Dermis blood vessel endothelial cell (primary cell): ENCODE measurements around the gene IGSF23. TPM values are rescaled to one million over a fixed set of nuclear protein-coding genes. Genes with fewer than 3 reads are reported as not detected.
A peak's percentile ranks its signal among the peaks of the same experiment; 100 is the strongest.

Experiments used
- DNase-seq: peaks from one replicate; pipeline ENCODE4 v3.0.0; 2010
- total RNA-seq: library from RNA; depleted of rRNA; stranded (reverse); fragments of >200 nt; gene quantifications from 2 replicates; pipeline ENCODE4 v1.2.3, GENCODE V29; 2014

IGSF23 gene, protein sequence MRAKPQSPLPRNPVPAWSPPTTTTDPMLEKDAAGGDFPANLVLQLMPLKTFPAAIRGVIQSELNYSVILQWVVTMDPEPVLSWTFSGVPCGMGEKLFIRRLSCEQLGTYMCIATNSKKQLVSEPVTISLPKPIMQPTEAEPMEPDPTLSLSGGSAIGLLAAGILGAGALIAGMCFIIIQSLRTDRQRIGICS
- not detected in 2 replicates for total RNA-seq

DNA sequence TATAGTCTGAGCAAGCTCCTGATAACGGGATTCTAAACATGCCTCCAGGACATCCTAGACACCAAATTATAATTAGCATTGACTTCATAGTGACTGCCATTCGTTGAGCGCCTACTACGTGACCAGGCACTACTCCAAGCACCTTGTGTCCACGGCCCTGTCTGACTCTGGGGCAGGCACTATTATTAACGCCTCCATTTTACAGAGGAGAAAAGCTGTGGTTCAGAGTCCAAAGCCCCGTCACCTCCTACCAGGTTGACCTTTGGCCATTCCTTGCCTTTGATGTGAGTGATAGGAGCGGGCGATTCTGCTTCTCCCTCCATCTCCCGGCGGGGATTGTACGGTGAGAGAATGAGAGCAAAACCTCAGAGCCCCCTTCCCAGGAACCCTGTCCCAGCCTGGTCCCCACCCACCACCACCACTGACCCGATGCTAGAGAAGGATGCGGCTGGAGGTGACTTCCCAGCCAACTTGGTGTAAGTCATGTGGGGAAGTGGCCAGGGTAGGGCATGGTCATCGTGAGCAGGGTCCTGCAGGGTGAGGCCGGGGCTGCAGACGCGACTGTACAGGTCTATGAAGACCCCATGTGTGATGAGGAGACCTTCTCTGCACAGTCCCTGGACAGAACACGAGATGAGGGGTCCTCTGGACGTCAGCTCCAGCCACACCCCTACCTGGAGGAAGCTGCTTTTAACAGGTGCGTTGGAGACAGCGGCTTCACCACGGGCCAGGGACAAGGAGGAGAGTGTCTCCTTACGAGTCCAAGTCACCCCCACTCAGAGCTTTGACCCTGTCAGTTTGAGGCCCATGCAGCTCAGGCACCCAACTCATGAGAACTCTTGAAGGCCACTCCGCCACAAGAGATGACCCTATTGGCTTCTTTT, at the start of gene IGSF23:
Gene IGSF23 (plus strand): TSS at position 269 of the 884 bp plus-strand sequence. CDS start 83 bp downstream, at position 352.
- no peak for DNase-seq

DNA sequence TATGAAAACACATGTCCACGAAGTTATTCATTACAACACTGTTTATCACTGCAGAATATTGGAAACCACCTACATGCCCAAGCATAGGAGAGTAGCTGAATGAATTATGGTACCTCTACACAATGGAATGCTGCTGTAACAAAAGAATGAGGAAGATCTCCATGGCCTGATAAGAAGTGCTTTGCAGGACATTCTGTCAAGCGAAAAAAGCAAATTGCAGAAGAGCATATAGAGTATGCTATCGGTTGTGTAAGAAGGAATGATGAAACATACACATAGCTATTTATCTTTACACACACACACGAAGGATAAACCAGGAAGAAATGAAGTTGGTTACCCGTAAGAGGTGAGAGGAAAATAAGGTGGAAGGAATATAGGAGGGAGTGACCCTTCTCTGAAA, 46.4 kb upstream of the IGSF23 start:
- DNase-seq, result no peak

DNA sequence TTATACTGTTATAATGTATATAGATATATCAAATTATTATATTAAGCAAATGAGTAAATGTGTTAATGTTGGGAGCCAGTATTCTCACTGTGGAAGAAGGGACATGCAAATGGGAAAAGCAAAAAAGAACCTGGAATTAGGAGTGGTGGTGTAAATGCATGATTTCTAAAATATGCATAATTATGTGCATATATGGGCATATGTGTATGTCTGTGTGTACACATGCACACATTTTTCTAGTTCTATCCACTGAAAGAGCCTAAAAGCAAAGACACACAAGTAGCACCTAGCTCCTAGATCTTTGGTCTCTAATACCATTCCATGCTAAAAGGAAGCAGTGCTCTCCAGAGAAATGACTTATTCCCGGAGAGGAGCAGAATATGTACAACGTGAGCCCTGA, 45.6 kb upstream of the IGSF23 start:
- no peak for DNase-seq

DNA sequence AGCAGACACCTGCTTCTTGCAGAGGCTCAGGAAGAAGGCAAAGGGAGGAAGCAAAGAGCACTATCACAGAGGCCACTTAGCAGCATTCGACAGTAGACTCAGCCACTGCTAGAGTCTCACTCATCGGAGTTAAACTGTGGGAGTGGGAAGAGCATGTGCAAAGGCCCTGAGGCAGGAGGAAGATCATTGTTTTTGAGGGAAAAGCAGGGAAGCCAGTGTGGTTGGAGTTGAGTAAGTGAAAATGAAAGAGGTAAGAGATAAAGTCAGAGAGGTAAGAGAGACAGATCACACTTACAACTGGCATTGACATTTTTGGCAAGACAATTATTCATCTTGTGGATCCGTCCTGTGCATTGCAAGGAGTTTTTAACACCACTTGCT, 42.8 kb upstream of the IGSF23 start:
- no peak for DNase-seq

DNA sequence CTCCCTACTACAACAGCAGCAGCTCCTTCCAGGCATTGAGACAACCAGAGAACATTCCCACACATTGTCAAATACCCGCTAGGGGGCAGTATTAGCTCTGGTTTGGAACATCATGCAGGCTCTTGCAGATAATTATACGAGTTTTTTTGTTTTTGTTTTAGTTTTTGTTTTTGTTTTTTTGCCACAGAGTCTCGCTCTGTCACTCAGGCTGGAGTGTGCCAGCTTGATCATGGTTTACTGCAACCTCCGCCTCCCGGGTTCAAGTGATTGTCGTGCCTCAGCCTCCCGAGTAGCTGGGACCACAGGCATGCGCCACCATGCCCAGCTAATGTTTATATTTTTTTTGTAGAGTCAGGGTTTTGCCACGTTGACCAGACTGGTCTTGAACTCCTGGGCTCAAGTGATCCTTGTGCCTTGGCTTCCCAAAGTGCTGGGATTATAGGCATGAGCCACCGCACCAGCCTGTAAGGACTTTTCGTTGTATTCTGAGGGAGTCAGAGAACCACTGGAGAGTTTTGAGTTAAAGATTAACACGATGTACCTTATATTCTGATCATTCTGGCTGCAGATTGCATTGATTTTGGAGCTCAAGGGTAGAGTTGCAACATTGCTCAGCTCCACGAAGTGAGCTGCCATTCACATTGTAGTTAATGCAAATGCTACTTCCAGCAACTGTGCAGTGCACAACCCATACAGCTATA, 42.2 kb upstream of the IGSF23 start:
- peak; percentile 91 for DNase-seq

DNA sequence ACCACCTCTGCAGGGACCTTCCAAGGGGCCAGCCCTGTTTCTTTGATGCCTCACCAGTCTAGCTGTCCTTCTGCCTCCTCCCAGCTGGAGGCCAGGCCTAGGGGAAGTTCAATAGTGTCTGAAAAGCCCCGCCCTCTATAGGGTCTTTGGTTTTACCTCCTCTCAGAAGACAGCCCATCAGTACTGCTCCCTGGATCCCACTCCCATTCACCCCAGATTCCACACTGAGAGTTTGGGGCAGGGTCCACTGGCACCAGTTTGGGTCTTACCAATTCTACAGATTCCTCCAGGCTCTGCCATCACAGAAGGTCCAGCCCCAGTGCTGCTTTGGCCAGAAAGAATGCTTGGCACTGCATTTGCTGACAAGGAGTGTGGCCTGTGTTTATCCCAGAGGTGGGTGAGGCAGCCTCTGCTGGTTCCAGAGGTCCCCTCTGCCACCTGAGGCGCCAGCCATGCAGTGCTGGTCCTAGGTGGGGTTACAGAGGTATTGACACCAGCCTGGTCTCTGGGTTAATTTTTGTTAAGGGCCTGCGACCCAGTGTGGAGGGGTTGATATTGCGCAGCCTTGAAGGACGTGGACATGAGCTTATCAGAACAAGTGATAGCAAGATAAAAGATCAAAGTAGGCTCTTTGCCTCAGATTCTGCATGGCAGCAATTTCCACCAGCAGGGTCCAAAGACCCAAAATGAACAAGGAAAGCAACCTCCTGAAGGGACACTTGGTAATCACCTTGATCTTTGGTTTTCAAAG, 41.4 kb upstream of the IGSF23 start:
- DNase-seq, result no peak

DNA sequence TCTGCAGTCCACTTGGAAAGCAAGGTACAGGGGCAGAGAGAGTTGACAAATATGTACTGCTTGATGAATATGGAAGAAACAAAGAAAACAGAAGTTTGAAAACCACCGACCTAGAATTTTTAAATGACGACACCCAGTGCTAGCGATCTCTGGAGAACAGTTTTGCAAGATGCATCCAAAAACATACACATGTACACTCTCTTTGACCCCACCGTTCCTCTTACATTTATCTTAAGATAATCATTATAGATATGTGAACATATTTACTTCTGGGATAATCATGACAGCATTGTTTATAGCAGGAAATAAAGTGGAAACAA, 40.8 kb upstream of the IGSF23 start:
- no peak for DNase-seq

DNA sequence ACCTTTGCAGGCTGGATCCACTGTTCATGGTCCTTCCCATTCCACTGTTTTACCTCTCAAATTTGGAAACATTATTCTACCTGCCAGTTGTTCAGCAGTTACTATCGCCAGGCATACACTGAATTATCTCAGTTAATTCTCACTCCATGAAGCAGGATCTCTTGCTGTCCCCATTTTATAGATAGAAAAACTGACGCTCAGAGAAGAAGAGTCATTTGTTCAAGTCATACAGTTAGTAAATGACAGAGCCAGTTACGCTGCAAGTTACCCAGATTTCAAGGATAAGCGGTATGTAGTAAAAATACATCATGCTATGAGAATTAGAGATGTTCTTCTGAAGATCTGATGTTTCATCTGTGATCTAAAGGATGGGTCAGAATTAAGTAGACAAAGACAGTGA, 40.2 kb upstream of the IGSF23 start:
- DNase-seq, result no peak

DNA sequence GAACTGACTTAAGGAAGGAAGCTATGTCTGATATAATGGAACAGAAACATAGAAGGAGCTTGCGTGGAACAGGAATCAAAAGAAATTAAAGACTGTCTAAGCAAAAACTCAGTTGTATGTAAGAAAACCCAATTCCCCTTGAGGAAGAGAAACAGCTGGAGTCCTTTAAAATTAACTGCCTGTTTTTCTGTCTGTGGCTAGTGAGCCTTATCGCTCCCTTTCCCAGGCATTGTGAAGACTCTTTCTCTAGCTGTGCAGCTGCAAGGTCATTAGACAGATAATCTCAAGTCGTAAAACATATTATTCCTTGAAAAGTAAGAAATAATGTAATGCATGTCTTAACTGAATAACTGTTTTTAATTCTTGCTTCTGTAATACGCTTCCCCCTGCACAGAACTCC, 39.7 kb upstream of the IGSF23 start:
- DNase-seq, result no peak

DNA sequence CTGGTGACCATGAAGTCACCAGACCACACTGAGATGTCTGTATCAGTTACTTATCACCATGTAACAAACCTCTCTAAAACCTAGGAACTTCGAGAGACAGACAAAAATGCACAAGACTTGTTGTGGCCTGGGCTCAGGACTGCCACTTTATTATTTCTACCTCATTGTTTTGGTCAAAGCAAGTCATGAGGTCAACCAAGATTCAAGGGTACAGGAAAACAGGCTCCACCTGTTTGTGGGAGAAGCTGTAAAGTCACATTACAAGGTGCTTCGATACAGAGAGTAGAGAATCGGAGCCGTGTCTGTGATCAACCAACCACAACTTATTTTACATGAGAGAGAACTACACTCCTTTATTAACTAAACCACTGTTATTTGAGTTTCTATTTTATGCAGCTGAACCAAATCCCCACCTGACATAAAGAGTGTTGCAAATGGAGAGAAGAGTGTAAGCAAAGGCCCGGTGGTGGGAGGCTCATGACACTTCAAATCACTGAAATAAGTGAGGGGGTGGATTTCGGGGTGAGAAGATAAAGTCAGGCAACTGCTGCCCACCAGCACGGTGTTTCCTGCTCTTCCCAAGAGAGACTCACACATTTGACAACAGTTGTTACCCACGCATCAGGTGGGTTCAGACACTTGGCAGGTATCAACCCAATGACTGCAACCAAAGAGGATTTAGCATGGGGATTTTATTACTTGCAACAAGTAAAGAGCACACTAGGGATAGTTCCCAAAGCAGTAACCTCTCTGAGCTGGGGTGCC, 39.0 kb upstream of the IGSF23 start:
- no peak for DNase-seq

DNA sequence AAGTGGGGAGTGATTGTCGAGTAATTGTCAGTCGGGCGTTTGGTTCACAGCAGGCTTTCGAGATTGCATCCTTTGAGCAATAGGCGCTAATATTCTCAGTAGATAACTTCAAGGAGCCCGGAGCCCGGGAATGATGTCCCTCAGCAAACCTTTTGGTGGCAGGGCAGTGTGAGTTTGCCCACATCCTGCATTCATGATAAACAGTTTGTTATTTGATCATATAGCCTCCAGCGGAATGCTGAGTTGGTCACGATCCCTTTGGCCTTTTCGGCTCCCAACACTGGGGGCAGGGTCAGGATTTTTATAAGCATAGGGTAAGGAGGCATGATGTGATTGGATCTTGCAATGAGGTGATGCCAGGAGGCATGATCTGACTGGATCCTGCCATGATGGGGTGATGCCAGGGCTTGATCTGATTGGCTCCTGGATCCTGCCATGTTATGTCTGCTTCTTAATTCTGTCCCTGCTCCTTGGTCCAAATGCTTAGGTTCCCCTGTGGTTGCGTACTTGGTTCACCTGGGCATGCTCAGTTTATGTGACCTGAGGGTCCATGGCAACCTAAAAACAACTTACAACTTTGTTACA, 38.2 kb upstream of the IGSF23 start:
- no peak for DNase-seq

DNA sequence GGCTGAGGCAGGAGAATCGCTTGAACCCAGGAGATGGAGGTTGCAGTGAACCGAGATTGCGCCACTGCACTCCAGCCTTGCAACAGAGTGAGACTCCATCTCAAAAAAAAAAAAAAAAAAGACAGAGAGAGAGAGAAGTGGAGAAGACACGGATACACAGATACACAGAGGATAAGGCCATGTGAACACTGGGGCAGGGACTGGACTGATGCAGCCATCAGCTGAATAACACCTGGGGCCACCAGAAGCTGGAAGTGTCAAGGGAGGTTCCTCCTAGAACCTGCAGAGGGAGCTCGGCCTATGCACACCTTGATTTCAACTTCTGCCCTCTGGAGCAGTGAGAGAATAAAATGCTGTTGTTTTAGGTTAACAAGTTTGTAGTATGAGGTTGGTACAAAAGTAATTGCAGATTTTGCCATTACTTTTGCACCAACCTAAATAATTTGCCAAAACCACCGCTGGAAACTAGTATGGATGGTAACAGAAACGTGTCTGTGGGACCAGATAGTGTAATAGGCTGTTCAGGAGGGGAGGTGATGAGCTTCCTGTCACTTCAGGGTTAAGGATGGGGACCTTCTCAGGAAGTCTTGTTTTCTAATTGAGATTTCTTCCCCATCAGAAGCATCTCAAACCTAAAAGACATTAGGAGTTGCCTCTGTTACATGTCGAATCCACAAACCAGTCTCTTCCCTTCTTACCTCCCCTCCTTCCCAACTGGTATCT, 36.4 kb upstream of the IGSF23 start:
- DNase-seq, result peak; percentile 83

DNA sequence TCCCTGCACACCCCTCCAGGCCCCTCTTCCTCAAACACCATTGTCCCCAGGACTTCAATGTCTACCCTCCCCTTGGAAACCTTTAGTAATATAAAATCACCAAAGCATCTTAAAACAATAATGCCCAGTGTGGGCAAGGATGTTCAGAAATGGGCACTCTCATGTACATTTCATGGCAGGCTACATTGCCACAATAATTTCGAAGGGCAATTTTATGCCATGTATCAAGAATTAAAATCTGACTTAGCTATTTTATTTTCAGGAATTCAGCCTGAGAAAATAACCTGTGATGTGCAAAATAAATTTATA, 35.8 kb upstream of the IGSF23 start:
- no peak for DNase-seq

DNA sequence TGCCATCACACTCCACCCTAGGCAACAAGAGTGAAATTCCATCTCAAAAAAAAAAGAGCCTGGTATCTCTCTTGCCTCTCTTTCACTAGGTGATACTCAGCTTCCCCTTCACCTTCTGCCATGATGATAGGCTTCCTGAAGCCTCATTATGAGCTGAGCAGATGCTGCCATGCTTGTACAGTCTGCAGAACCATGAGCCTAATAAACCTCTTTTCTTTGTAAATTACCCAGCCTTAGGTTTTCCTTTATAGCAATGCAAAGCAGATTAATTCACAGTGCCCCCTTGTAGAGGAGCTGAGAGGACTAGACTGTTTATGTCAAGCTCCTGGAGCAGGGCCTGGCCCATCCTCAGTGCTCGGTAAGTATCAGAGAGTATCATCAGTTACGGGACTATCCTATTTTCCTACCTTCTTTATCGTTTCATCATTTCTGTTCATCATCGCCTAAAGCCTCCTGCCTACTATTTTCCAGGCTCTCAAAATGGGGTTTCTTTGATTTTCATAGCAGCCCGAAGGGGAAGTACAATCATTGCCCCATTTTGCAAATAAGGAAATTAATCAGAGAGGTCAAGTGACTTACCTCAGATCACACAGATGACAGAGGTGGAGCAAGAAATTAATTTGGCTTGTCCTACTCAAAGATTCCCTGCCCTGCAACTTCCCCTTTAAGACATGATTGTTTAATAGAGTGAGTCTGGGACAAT, 33.5 kb upstream of the IGSF23 start:
- DNase-seq, result no peak

DNA sequence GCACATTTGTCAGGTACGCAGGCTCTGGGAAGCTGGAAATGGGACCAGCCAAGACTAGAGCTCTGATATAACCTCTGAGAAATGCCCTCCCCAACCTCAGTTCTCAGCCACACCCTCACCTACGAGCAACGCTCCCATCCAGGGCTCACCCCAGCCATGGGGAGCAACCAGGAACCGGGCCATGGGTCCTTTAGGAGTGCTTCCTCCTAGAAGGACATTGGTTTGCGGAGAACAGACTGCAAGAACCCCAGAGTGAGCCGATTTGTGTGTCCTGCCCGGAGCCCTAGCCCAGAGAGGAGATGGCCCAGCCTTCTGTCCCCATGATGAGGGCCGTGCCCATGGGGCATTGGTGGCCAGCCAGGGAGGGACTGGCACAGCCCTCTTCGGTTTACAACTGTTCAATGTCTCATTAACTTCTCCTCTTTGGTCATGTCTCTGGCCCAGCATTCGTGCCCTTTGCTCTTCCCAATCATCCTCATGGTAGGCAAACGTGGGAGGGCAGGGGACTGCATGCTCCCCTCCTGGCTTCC, 32.9 kb upstream of the IGSF23 start:
- DNase-seq, result no peak

DNA sequence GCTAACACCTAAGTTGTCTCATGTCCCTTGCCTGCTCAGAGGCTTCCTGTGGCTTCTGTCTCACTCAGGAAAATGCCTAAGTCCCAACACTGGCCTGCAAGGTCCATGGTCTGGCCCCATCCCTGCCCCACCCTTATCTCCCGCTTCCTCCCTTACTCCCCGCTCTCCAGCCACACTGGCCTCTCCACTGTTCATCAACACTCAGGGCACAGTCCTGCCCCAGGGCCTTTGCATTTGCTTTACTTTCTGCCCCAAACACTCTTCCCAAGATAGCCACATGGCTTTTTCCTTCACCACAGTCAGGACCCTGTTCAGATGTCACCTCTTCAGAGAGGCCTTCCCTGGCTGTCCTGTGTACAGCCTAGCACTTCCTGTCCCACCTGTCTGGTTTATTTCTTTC, 32.1 kb upstream of the IGSF23 start:
- no peak for DNase-seq

DNA sequence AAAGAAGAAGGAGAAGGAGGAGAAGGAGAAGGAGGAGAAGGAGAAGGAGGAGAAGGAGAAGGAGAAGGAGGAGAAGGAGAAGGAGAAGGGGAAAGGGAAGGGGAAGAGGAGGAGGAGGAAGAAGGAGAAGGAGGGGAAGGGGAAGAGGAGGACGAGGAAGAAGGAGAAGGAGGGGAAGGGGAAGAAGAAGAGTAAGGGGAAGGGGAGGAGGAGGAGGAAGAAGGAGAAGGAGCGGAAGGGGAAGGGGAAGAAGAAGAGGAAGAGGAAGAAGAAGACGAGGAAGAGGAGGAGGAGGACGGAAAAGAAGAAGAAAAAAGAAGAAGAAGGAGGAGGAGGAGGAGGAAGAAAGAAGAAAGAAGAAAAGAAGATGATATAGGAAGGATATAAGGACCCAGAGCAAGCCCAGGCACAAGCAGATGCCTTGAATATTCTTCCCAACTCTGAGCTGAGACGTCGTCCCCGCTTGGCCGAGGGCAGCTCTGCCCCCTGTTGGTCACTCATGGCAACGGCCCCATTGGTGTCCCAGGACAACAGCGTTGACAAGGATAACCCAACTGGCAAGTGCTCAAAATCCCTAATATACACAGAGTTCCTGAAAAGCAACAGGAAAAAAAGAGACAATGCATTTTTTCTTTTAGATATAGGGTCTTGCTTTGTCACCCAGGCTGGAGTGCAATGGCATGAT, 30.6 kb upstream of the IGSF23 start:
- DNase-seq, result peak; percentile 74

DNA sequence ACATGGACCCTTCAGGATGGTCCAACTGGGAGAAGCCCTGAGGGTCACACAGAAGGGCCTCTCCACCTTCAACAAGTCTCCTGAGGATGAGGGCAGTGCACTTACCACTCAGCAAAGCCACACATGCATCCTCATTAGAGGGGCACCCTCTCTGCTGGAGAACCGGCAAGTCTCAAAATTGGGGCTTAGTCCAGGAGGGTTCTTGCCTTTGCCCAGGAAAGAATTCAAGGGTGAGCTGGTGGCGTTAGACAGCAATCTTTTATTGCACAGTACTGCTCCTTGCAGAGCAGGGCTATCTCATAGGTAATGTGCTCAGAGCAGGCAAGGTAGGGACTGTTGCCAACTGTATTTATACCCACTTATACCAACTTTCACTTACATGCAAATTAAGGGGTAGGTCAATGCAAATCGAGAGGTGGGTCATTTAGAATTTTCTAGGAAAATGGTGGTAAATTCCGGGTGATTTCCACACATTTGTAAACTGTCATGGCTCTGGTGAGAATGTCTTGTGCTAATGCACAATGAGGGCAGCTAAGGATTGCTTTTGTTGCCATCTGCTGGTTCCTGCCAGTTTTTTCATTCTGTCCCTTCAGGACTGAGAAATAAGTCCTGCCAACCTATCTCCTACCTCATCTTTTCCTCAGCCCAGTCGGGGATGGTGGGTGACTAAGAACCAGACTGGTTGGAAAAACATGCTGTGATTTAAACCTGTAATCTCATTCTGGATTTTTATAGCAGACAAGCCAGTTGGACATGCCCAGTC, 27.8 kb upstream of the IGSF23 start:
- DNase-seq, result peak; percentile 40
